IMR-90 (cell line): ENCODE data around the gene GOLGA3. TPM values are rescaled to one million over a fixed set of nuclear protein-coding genes. Genes with fewer than 3 reads are reported as not detected.

Source experiments
- ATAC-seq: fragments of 200-7000 bp; cut with Tn5 transposase; 2 replicates; pipeline ENCODE4 v1.9.1; 2020; ENCODE audit warnings: low read depth, mild to moderate bottlenecking, moderate library complexity
- BruUV-seq: library from RNA; stranded (reverse); fragments of 400-500 nt; replicated peaks from 2 replicates; lab custom pipeline; 2021; lab: Mats Ljungman, UMichigan
- CTCF ChIA-PET: fragments of 300-600 bp; formaldehyde crosslinking; extraction: SDS; loops from one replicate; lab custom pipeline; 2021; ENCODE audit warnings: antibody characterized with exemption; lab: Yijun Ruan, JAX
- POLR2A ChIA-PET: fragments of 300-600 bp; sonication (Branson Sonifier 250); formaldehyde crosslinking; loops from one replicate; lab custom pipeline; 2022; ENCODE audit warnings: antibody characterized with exemption; ENCODE audit not compliant: unreplicated experiment; lab: Charles Lee
- DNase-seq: peaks from one replicate; pipeline ENCODE4 v3.0.0; 2013
- H2AFZ ChIP-seq: replicated peaks from 2 replicates; pipeline ENCODE3; 2013; ENCODE audit warnings: low read length, mild to moderate bottlenecking; ENCODE audit not compliant: poor library complexity
- H2AK5ac ChIP-seq: 2 replicates; pipeline ENCODE4 v1.6.1; 2013; ENCODE audit warnings: low read depth, low read length, inconsistent platforms
- H2AK9ac ChIP-seq: replicated peaks from 2 replicates; pipeline ENCODE3; 2013; ENCODE audit warnings: mild to moderate bottlenecking, low read depth, low read length, moderate library complexity; ENCODE audit not compliant: poor library complexity
- H2BK120ac ChIP-seq: 2 replicates; pipeline ENCODE4 v1.6.1; 2013; ENCODE audit warnings: low read depth, low read length, inconsistent platforms
- H2BK15ac ChIP-seq: 3 replicates; pipeline ENCODE4 v1.6.1; 2013; ENCODE audit warnings: low read depth, low read length, inconsistent platforms
- H2BK20ac ChIP-seq: 2 replicates; pipeline ENCODE4 v1.6.1; 2013; ENCODE audit warnings: low read depth, mild to moderate bottlenecking, inconsistent platforms, low read length, moderate library complexity
- H2BK5ac ChIP-seq: 2 replicates; pipeline ENCODE4 v1.6.1; 2013; ENCODE audit warnings: mild to moderate bottlenecking, low read depth, low read length, inconsistent platforms; ENCODE audit not compliant: poor library complexity, severe bottlenecking
- H3K14ac ChIP-seq: replicated peaks from 2 replicates; pipeline ENCODE4 v1.6.1; 2013; ENCODE audit warnings: low read depth, low read length, inconsistent platforms
- H3K18ac ChIP-seq: 2 replicates; pipeline ENCODE4 v1.6.1; 2013; ENCODE audit warnings: low read depth, low read length, control low read depth
- H3K23ac ChIP-seq: 2 replicates; pipeline ENCODE4 v1.6.1; 2013; ENCODE audit warnings: low read depth, low read length, inconsistent platforms
- H3K27ac ChIP-seq: 2 replicates; pipeline ENCODE4 v1.5.1; 2013; ENCODE audit warnings: mild to moderate bottlenecking, control low read depth, low read length; ENCODE audit not compliant: insufficient read depth
- H3K27me3 ChIP-seq: 2 replicates; pipeline ENCODE4 v1.6.1; 2013; ENCODE audit warnings: low read length; ENCODE audit not compliant: control insufficient read depth, insufficient read depth
- H3K36me3 ChIP-seq: 2 replicates; pipeline ENCODE4 v1.6.1; 2013; ENCODE audit warnings: low read length, mixed read lengths; ENCODE audit not compliant: control insufficient read depth, insufficient read depth
- H3K4ac ChIP-seq: 2 replicates; pipeline ENCODE4 v1.6.1; 2013; ENCODE audit warnings: low read depth, low read length, inconsistent platforms
- H3K4me1 ChIP-seq: 2 replicates; pipeline ENCODE4 v1.6.1; 2013; ENCODE audit warnings: low read length, mixed read lengths; ENCODE audit not compliant: control insufficient read depth, insufficient read depth
- H3K4me2 ChIP-seq: 2 replicates; pipeline ENCODE4 v1.6.1; 2013; ENCODE audit warnings: low read depth, mild to moderate bottlenecking, control low read depth, low read length, moderate library complexity
- H3K4me3 ChIP-seq: 2 replicates; pipeline ENCODE4 v1.5.1; 2013; ENCODE audit warnings: low read depth, mild to moderate bottlenecking, control low read depth, low read length, moderate library complexity; ENCODE audit not compliant: insufficient read depth
- H3K56ac ChIP-seq: 2 replicates; pipeline ENCODE4 v1.6.1; 2013; ENCODE audit warnings: low read length, inconsistent platforms; ENCODE audit not compliant: insufficient read depth; ENCODE audit errors: extremely low read depth
- H3K79me1 ChIP-seq, 2 experiments: 2 replicates each; pipeline ENCODE4 v1.6.1; 2013; ENCODE audit warnings: low read length in 2 of 2, inconsistent platforms in 1 of 2, low read depth in 1 of 2
- H3K9ac ChIP-seq: 2 replicates; pipeline ENCODE4 v1.6.1; 2013; ENCODE audit warnings: low read depth, low read length, control low read depth
- H3K9me1 ChIP-seq: 2 replicates; pipeline ENCODE4 v1.6.1; 2013; ENCODE audit warnings: low read length, inconsistent platforms; ENCODE audit not compliant: insufficient read depth
- H3K9me3 ChIP-seq: 2 replicates; pipeline ENCODE4 v1.6.1; 2013; ENCODE audit warnings: low read length; ENCODE audit not compliant: control insufficient read depth, insufficient read depth
- H4K20me1 ChIP-seq: 2 replicates; pipeline ENCODE4 v1.6.1; 2013; ENCODE audit warnings: low read length, inconsistent platforms; ENCODE audit not compliant: insufficient read depth
- H4K5ac ChIP-seq: 2 replicates; pipeline ENCODE4 v1.6.1; 2013; ENCODE audit warnings: mild to moderate bottlenecking, low read depth, low read length, control low read depth
- H4K8ac ChIP-seq, 2 experiments: 2 replicates each; pipeline ENCODE4 v1.6.1; 2013; ENCODE audit warnings: low read depth in 2 of 2, low read length in 2 of 2, control low read depth in 1 of 2, inconsistent platforms in 1 of 2
- H4K91ac ChIP-seq: 2 replicates; pipeline ENCODE4 v1.6.1; 2013; ENCODE audit warnings: low read depth, low read length, inconsistent platforms; ENCODE audit not compliant: insufficient read depth
- BHLHE40 ChIP-seq: fragments of 150-350 bp; IDR thresholded peaks from 2 replicates; pipeline ENCODE4 v1.6.1; 2016; ENCODE audit warnings: mild to moderate bottlenecking, low read depth, low read length
- ELK1 ChIP-seq: fragments of 150-350 bp; IDR thresholded peaks from 2 replicates; pipeline ENCODE4 v1.6.1; 2016; ENCODE audit warnings: low read depth, mild to moderate bottlenecking, low read length, moderate library complexity, borderline replicate concordance
- NFE2L2 ChIP-seq: fragments of 150-350 bp; IDR thresholded peaks from 2 replicates; pipeline ENCODE4 v1.6.1; 2016; ENCODE audit warnings: low read depth, mild to moderate bottlenecking, low read length
- WGBS, 2 experiments: methylation state at CpG; one replicate each; pipeline versions ENCODE4 v1.1.5 to v1.1.7; 2013; ENCODE audit warnings: missing lambda C conversion rate in 2 of 2; ENCODE audit not compliant: insufficient read length in 1 of 2; ENCODE audit errors: extremely low coverage in 2 of 2; 5-methylcytosine and 5-hydroxymethylcytosine counted together
- dilution Hi-C: fragments of 300-500 bp; cut with HindIII; formaldehyde crosslinking; loops from one replicate; pipeline ENCODE4 v1.14.3; 2018; ENCODE audit warnings: low sequenced_read_pairs; ENCODE audit not compliant: unreplicated experiment
- in situ Hi-C: fragments of 300-500 bp; cut with MboI; formaldehyde crosslinking; loops from 3 replicates; pipeline ENCODE4 v1.14.3; 2019; ENCODE audit warnings: low sequenced_read_pairs, inconsistent platforms, mixed read lengths
- intact Hi-C: fragments of 100-400 bp; cut with micrococcal nuclease; formaldehyde crosslinking; loops from 2 replicates; pipeline ENCODE4 v1.10.0; 2022
- polyA plus RNA-seq, 3 experiments: library from polyadenylated mRNA; depleted of rRNA; stranded (reverse); fragments of >200 nt; gene quantifications; 2 replicates each; pipeline ENCODE4 v1.2.3, GENCODE V29; 2012; ENCODE audit warnings: low replicate concordance in 1 of 3
- total RNA-seq: library from RNA; depleted of rRNA; stranded (reverse); fragments of >200 nt; gene quantifications from 2 replicates; pipeline ENCODE4 v1.2.3, GENCODE V29; 2012

Gene GOLGA3
- total and polyA plus RNA-seq, 2 of the 4 experiments (the other 2 are of a cell fraction) = 39.6 to 99.8 TPM

GRCh38 chr12:132726386-132726785 lies 102.3 kb downstream of the GOLGA3 start:
- Histone ChIP-seq H3K4me3 (no peak overlapping the region), H4K5ac (no peak overlapping the region), H3K9me1 (no peaks in the 10 kb centered on the region), H3K9me3 (no peaks in the 10 kb centered on the region), H4K8ac (no peak overlapping the region), H3K4ac (no peak overlapping the region), H2BK120ac (no peak overlapping the region), H3K9ac (no peak overlapping the region), H2BK15ac (no peak overlapping the region), H3K14ac (no peak overlapping the region), H3K56ac (no peak overlapping the region), H3K23ac (no peak overlapping the region), H3K18ac (no peak overlapping the region), H4K91ac (no peak overlapping the region), H2AFZ (no peak overlapping the region), H3K36me3 (peaks cover 65% of the 10 kb centered on the region), H3K4me2 (no peak overlapping the region), H3K4me1 (no peaks in the 10 kb centered on the region), H2BK5ac (no peak overlapping the region), H3K79me1 (peaks cover 31 to 47% of the 10 kb centered on the region in 2 experiments), H3K27ac (no peak overlapping the region), H2AK9ac (no peak overlapping the region), H3K27me3 (no peaks in the 10 kb centered on the region), H2BK20ac (no peak overlapping the region), H2AK5ac (no peak overlapping the region), H4K20me1 (peaks cover 30% of the 10 kb centered on the region)
- TF ChIP-seq NFE2L2 = no peak
- no peak for TF ChIP-seq BHLHE40
- no peak for TF ChIP-seq ELK1
- dilution Hi-C loops (no loop called here), intact Hi-C loops (no loop called here), in situ Hi-C loops (no loop called here)
- BruUV-seq = no TSS peak
- ATAC-seq (no peak), DNase-seq (no peak)
- ChIA-PET POLR2A (no interaction called here), CTCF (no interaction called here)
- 83% methylated on average over 1 of the region's 12 CpGs; no CpG with 5 or more reads in 1 of the 2 experiments for WGBS, 2 experiments
